ENCODE measurements around the gene SLC9B2. TPM values are rescaled to one million over a fixed set of nuclear protein-coding genes. Genes with fewer than 3 reads are reported as not detected.

The SLC9B2 gene, protein sequence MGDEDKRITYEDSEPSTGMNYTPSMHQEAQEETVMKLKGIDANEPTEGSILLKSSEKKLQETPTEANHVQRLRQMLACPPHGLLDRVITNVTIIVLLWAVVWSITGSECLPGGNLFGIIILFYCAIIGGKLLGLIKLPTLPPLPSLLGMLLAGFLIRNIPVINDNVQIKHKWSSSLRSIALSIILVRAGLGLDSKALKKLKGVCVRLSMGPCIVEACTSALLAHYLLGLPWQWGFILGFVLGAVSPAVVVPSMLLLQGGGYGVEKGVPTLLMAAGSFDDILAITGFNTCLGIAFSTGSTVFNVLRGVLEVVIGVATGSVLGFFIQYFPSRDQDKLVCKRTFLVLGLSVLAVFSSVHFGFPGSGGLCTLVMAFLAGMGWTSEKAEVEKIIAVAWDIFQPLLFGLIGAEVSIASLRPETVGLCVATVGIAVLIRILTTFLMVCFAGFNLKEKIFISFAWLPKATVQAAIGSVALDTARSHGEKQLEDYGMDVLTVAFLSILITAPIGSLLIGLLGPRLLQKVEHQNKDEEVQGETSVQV
- total RNA-seq, result 1 to 10 TPM; 1.3 to 2.9 TPM

DNA sequence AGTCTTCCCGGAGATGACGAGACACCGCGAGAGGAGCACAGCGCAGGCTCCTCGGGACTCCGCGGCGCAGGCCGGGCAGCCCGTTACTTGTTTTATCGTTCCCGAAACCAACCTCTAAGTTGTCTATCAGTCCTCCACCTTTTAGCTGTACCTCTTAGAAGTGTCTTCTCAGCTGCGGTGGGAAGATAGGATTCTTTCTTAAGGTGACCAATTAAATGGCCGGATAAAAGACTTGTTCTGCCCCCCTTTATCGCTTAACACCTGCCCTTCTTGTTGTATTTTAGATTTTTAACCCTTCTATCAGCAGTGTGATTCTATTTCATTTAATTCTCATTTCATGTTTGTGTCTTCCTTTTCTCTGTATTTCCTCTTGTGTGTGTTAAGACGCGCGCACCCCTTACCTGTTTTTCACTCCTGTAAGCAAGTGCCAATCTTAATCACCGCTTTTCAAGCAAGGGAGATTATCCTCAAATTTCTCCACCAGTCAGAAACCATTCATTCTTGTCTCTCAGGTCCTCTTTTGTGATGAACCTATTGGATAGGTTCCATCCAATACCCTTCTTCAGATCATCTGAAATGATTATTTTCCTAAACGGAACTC is at the start of gene SLC9B2:
Gene SLC9B2 (minus strand): TSS at position 15 of the 601 bp plus-strand sequence. CDS start 9,211 bp downstream, outside the sequence.
- Histone ChIP-seq H3K9ac (ENCODE audit: low read depth in 2 of 2, low read length in 2 of 2) (peak within 1 kb of the TSS; percentile 58 to 89), H3K4me1 (no peaks in the 10 kb centered on the region), H3K27me3 (no peaks in the 10 kb centered on the region), H3K36me3 (no peaks in the 10 kb centered on the region), H3K27ac (peak within 1 kb of the TSS; percentile 72), H3K9me3 (no peaks in the 10 kb centered on the region), H3K4me3 (peak within 1 kb of the TSS; percentile 61)
- DNase-seq, result no peak
- intact Hi-C loops (cut with DNase I), result no loop called here
- TF ChIP-seq, protein P1, sequence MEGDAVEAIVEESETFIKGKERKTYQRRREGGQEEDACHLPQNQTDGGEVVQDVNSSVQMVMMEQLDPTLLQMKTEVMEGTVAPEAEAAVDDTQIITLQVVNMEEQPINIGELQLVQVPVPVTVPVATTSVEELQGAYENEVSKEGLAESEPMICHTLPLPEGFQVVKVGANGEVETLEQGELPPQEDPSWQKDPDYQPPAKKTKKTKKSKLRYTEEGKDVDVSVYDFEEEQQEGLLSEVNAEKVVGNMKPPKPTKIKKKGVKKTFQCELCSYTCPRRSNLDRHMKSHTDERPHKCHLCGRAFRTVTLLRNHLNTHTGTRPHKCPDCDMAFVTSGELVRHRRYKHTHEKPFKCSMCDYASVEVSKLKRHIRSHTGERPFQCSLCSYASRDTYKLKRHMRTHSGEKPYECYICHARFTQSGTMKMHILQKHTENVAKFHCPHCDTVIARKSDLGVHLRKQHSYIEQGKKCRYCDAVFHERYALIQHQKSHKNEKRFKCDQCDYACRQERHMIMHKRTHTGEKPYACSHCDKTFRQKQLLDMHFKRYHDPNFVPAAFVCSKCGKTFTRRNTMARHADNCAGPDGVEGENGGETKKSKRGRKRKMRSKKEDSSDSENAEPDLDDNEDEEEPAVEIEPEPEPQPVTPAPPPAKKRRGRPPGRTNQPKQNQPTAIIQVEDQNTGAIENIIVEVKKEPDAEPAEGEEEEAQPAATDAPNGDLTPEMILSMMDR (IDR thresholded peaks at IDR 0.05), result no peak

DNA sequence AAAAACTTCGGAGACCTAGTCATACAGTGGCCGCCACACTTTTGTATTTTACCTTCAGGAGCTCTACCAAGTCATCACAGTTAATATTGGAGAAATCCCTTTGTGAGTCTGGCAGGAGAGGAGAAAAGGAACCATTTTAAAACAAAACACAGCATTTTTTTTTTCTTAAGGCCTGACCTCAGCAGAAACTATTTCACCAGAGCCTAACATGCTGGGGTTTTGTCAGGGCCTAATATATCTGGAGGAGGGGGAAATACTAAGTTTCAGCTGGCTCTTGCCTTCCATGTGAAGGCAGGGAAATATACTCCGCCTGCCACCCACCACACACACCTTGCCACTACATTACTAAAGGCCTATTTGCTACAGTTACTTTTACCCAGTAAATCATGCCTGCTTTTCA is 49.6 kb upstream of the SLC9B2 start:
- Histone ChIP-seq H3K4me1 (no peaks in the 10 kb centered on the region), H3K36me3 (no peaks in the 10 kb centered on the region), H3K9ac (ENCODE audit: low read depth in 2 of 2, low read length in 2 of 2) (no peak overlapping the region), H3K9me3 (no peaks in the 10 kb centered on the region), H3K27me3 (no peaks in the 10 kb centered on the region), H3K4me3 (no peak overlapping the region), H3K27ac (no peak overlapping the region)
- intact Hi-C loops (cut with DNase I), result no loop called here
- no peak for DNase-seq
- TF ChIP-seq, protein P1 (IDR thresholded peaks at IDR 0.05), result no peak

DNA sequence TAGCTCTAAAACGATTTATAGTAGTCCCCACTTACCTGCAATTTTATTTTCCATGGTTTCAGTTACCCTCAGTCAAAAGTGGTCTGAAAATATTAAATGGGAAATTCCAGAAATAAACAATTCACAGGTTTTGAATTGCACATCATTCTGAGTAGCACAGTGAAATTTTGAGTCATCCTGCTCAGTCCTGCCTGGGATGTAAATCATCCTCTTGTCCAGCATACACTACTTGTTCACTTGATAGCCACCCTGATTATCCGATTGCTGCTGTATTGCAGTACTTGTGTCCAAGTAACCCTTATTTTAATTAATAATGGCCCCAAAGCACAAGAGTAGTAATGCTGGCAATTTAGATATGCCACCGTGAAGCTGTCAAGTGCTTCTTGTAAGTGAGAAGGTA is 46.6 kb upstream of the SLC9B2 start:
- H3K36me3 ChIP-seq, result no peaks in the 10 kb centered on the region
- H3K9me3 ChIP-seq, result no peaks in the 10 kb centered on the region
- H3K4me1 ChIP-seq, result no peaks in the 10 kb centered on the region
- intact Hi-C loops (cut with DNase I), result no loop called here
- no peak for DNase-seq
- H3K27me3 ChIP-seq, result no peaks in the 10 kb centered on the region
- no peak overlapping the region for H3K27ac ChIP-seq
- TF ChIP-seq, protein P1 (IDR thresholded peaks at IDR 0.05), result no peak
- H3K4me3 ChIP-seq, result no peak overlapping the region
- no peak overlapping the region for H3K9ac ChIP-seq (ENCODE audit: low read depth in 2 of 2, low read length in 2 of 2)

DNA sequence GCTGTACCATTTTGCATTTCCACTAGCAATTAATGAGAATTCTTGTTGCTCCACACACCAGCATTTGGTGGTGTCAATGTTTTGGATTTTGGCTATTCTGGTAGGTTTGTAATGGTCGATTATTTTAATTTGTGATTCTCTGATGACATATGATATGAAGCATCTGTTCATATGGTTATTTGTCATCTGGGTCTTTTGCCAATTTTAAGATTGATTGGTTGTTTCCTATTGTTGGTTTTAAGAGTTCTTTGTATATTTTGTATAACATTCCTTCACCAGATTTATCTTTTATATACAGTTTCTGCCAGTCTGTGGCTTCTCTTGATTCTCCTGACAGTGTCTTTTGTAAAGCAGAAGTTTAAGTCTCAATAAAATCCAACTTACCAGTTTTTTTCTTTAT is 41.6 kb upstream of the SLC9B2 start:
- no peak for DNase-seq
- intact Hi-C loops (cut with DNase I), result no loop called here
- H3K9ac ChIP-seq (ENCODE audit: low read depth in 2 of 2, low read length in 2 of 2), result no peak overlapping the region
- TF ChIP-seq, protein P1 (IDR thresholded peaks at IDR 0.05), result no peak
- no peak overlapping the region for H3K27ac ChIP-seq
- no peak overlapping the region for H3K4me3 ChIP-seq
- no peaks in the 10 kb centered on the region for H3K9me3 ChIP-seq
- H3K4me1 ChIP-seq, result no peaks in the 10 kb centered on the region
- H3K27me3 ChIP-seq, result no peaks in the 10 kb centered on the region
- no peaks in the 10 kb centered on the region for H3K36me3 ChIP-seq

DNA sequence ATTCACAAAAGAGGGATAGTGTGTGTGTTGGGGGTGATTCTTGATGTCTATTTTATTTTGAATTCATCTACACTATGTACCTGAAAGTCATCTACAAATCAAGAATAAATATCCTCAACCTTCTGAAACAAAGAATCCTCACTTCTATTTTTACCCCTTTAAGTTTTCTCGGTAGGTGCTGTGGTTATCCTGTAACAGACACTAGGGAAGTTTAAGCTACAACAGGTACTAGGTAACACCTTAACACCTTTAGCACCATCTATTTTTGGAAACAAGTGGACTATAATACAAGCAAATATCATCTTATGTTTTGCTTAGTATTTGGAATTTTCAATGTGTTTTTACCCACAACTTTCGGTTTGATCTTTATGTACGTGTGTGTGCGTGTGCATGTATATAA is 35.0 kb upstream of the SLC9B2 start:
- Histone ChIP-seq H3K27ac (no peak overlapping the region), H3K4me1 (no peaks in the 10 kb centered on the region), H3K27me3 (no peaks in the 10 kb centered on the region), H3K36me3 (no peaks in the 10 kb centered on the region), H3K9me3 (no peaks in the 10 kb centered on the region), H3K4me3 (no peak overlapping the region), H3K9ac (ENCODE audit: low read depth in 2 of 2, low read length in 2 of 2) (no peak overlapping the region)
- intact Hi-C loops (cut with DNase I), result no loop called here
- no peak for DNase-seq
- TF ChIP-seq, protein P1 (IDR thresholded peaks at IDR 0.05), result no peak
